Regular cardiac myocyte (primary cell): Measurements from ENCODE around the gene C10orf88. TPM values are rescaled to one million over a fixed set of nuclear protein-coding genes. Genes with fewer than 3 reads are reported as not detected.

Experiments used
- total RNA-seq: library from RNA; depleted of rRNA; stranded (reverse); fragments of >200 nt; gene quantifications from 2 replicates; pipeline ENCODE4 v1.2.3, GENCODE V29; 2014

Gene C10orf88
- total RNA-seq = 11.3 and 11.9 TPM in 2 replicates

GRCh38 chr10:122953902-122954730, at the start of gene C10orf88:
TSS of gene C10orf88 (minus strand) at chr10:122954227. CDS start at chr10:122954178, 49 bp downstream.

GRCh38 chr10:122980209-122981065, 26.4 kb upstream of the C10orf88 start, which contains the start of gene PSTK:
TSS of gene PSTK (plus strand) at chr10:122980401. CDS start at chr10:122980480, 79 bp downstream.

GRCh38 chr10:122910310-122910709, 43.7 kb downstream of the C10orf88 start, which contains the start of gene FAM24A:
TSS of gene FAM24A (plus strand) at chr10:122910610. CDS start at chr10:122911635, 1,025 bp downstream.

Other genes starting within 250 kb of the C10orf88 start
- gene CUZD1, start 108.4 kb downstream of the C10orf88 start, total RNA-seq = 0.28 and 0.38 TPM in 2 replicates
- 4.4 and 5.4 TPM in 2 replicates for gene FAM24B, start 74.6 kb downstream of the C10orf88 start, total RNA-seq
- gene FAM24A, start 43.6 kb downstream of the C10orf88 start, total RNA-seq = not detected in 2 replicates
- gene PSTK, start 26.2 kb upstream of the C10orf88 start, total RNA-seq = 6.5 and 6.7 TPM in 2 replicates
- gene IKZF5, start 54.6 kb upstream of the C10orf88 start, total RNA-seq = 2.5 TPM in 2 replicates
- gene ACADSB, start 54.8 kb upstream of the C10orf88 start, total RNA-seq = 3.4 and 4.6 TPM in 2 replicates
- not detected in 2 replicates for gene HMX3, start 181.7 kb upstream of the C10orf88 start, total RNA-seq
- not detected in 2 replicates for gene HMX2, start 193.9 kb upstream of the C10orf88 start, total RNA-seq
- gene BUB3, start 200.2 kb upstream of the C10orf88 start, total RNA-seq = 169 and 271 TPM in 2 replicates